Endothelial cell (in vitro differentiated cells): ENCODE results near the gene ANO2. TPM values are rescaled to one million over a fixed set of nuclear protein-coding genes. Genes with fewer than 3 reads are reported as not detected.

ENCODE experiments used
- DNase-seq: peaks from one replicate; pipeline ENCODE4 v3.0.0; 2021; ENCODE audit warnings: low spot score
- H3K27ac Mint-ChIP-seq: one replicate; pipeline ENCODE4 v1.8.0; 2021; ENCODE audit warnings: mixed read lengths, inconsistent platforms; ENCODE audit not compliant: unreplicated experiment
- H3K27me3 Mint-ChIP-seq: one replicate; pipeline ENCODE4 v1.8.0; 2021; ENCODE audit warnings: mild to moderate bottlenecking, moderate library complexity, mixed read lengths, inconsistent platforms; ENCODE audit not compliant: unreplicated experiment
- H3K36me3 Mint-ChIP-seq: one replicate; pipeline ENCODE4 v1.8.0; 2021; ENCODE audit warnings: mild to moderate bottlenecking, low read depth, mixed read lengths, inconsistent platforms; ENCODE audit not compliant: unreplicated experiment
- H3K4me1 Mint-ChIP-seq: one replicate; pipeline ENCODE4 v1.8.0; 2021; ENCODE audit warnings: mild to moderate bottlenecking, mixed read lengths, inconsistent platforms; ENCODE audit not compliant: unreplicated experiment
- H3K4me3 Mint-ChIP-seq: one replicate; pipeline ENCODE4 v1.8.0; 2021; ENCODE audit warnings: mild to moderate bottlenecking, mixed read lengths, inconsistent platforms; ENCODE audit not compliant: unreplicated experiment
- H3K9me3 Mint-ChIP-seq: one replicate; pipeline ENCODE4 v1.8.0; 2021; ENCODE audit warnings: mixed read lengths, inconsistent platforms; ENCODE audit not compliant: unreplicated experiment
- CTCF ChIP-seq: fragments of 200-600 bp; sonication (generic); IDR thresholded peaks from one replicate; pipeline ENCODE4 v1.5.0; 2021; ENCODE audit warnings: antibody characterized with exemption; ENCODE audit not compliant: unreplicated experiment
- total RNA-seq: library from RNA; stranded (reverse); fragmentation: NEBNext Ultra II Directional; extraction: Animal tissue kit (Norgen Biotek cat#: 25700); gene quantifications from one replicate; pipeline ENCODE4 v1.2.1, GENCODE V29; 2021; ENCODE audit not compliant: unreplicated experiment

Gene ANO2
- total RNA-seq, 1 donor from 2014 or later: 4.5 TPM

- Mint-ChIP-seq H3K27ac (no peak overlapping the region), H3K9me3 (no peaks in the 10 kb centered on the region)
Observed at GRCh38 chr12:5985471-5985870, 40.4 kb upstream of the ANO2 start.

GRCh38 chr12:5984873-5985272, 39.8 kb upstream of the ANO2 start:
- Mint-ChIP-seq H3K36me3 (no peaks in the 10 kb centered on the region), H3K27ac (no peak overlapping the region), H3K4me1 (peaks cover 3% of the 10 kb centered on the region), H3K4me3 (no peak overlapping the region), H3K27me3 (peaks cover 2% of the 10 kb centered on the region), H3K9me3 (no peaks in the 10 kb centered on the region)
- DNase-seq: no peak
- TF ChIP-seq CTCF: no peak

More at GRCh38 chr12:5985471-5985870, 40.4 kb upstream of the ANO2 start:
- no peaks in the 10 kb centered on the region for H3K36me3 Mint-ChIP-seq
- TF ChIP-seq CTCF: no peak
- no peak overlapping the region for H3K4me3 Mint-ChIP-seq
- H3K27me3 Mint-ChIP-seq: peaks cover 2% of the 10 kb centered on the region
- peaks cover 3% of the 10 kb centered on the region for H3K4me1 Mint-ChIP-seq
- DNase-seq: no peak

- Mint-ChIP-seq H3K27me3 (peaks cover 2% of the 10 kb centered on the region), H3K9me3 (no peaks in the 10 kb centered on the region), H3K27ac (no peak overlapping the region), H3K4me1 (no peaks in the 10 kb centered on the region), H3K36me3 (no peaks in the 10 kb centered on the region), H3K4me3 (no peak overlapping the region)
- DNase-seq: no peak
- TF ChIP-seq CTCF: no peak
Observed at GRCh38 chr12:5982106-5982505, 37.0 kb upstream of the ANO2 start.

GRCh38 chr12:5977556-5977955, 32.5 kb upstream of the ANO2 start:
- no peak for TF ChIP-seq CTCF
- peaks cover 7% of the 10 kb centered on the region for H3K4me1 Mint-ChIP-seq
- peaks cover 9% of the 10 kb centered on the region for H3K36me3 Mint-ChIP-seq
- H3K9me3 Mint-ChIP-seq: no peaks in the 10 kb centered on the region
- no peak for DNase-seq
- no peak overlapping the region for H3K4me3 Mint-ChIP-seq
- H3K27ac Mint-ChIP-seq: no peak overlapping the region
- peaks cover 2% of the 10 kb centered on the region for H3K27me3 Mint-ChIP-seq

GRCh38 chr12:5976711-5977110, 31.7 kb upstream of the ANO2 start:
- peaks cover 3% of the 10 kb centered on the region for H3K27me3 Mint-ChIP-seq
- no peak for DNase-seq
- H3K4me1 Mint-ChIP-seq: peaks cover 7% of the 10 kb centered on the region
- no peak for TF ChIP-seq CTCF
- H3K36me3 Mint-ChIP-seq: peaks cover 9% of the 10 kb centered on the region
- H3K9me3 Mint-ChIP-seq: no peaks in the 10 kb centered on the region
- no peak overlapping the region for H3K27ac Mint-ChIP-seq
- H3K4me3 Mint-ChIP-seq: no peak overlapping the region
